ENCODE measurements around the gene KCNIP1. TPM values are rescaled to one million over a fixed set of nuclear protein-coding genes. Genes with fewer than 3 reads are reported as not detected.

The KCNIP1 gene
- total and polyA plus RNA-seq, 10 donors, result 0.08 to 20.0 (median 9.4) TPM

DNA sequence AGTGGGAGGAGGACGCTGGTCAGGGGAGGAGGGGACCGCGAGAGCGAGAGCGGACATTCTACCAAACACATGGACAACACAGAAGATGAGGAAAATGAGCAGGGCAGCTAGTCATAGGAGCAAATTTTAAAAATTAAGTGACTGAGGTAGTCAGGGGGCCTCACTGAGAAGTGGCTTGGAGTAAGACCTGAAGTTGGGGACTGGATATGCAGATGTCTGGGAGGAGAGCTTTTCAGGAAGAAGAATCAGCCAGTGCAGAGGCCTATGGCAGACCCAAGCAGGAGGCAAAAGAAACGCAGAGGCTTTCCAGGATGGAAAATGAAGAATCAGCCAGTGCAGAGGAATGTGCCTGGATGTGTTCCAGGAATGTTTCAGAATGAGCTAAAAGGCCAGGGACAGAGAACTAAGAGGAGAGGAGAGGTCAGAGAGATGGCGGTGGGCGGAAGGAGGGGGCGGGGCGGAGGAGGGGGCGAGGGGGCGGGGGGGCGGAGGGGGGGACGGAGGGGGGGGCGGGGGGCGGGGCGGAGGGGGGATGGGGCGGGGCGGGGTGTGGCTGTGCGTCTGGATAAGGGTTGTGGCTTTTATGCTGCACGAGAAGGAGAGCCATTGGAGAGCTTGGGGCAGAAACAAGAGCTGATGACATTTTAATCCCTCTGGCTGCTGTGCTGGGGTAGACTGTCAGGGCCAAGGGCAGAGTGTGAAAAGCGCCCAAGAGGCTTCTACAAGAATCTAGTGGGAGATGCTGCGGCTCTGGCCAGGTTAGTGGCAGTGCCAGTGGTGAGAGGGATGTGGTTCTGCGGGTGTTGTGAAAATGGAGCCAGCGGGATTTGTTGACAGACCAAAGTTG is 129.6 kb downstream of the KCNIP1 start:
- Histone ChIP-seq H3K27me3 (replicated peaks in 1 of 7) (peaks cover 0 to 21% (median 0%) of the 10 kb centered on the region in 7 donors), H3K4me3 (peak overlapping the region in 2 of 8 donors; percentile 22 to 51), H3K36me3 (no peaks in the 10 kb centered on the region), H3K27ac (peak overlapping the region; percentile 27 to 80 (median 74)), H3K4me1 (peaks cover 5 to 40% (median 25%) of the 10 kb centered on the region in 6 donors), H3K9me3 (no peaks in the 10 kb centered on the region)
- peak in 1 of 3 donors; percentile 46 for TF ChIP-seq POLR2AphosphoS5 (IDR thresholded peaks at IDR 0.05)
- TF ChIP-seq, protein P1, sequence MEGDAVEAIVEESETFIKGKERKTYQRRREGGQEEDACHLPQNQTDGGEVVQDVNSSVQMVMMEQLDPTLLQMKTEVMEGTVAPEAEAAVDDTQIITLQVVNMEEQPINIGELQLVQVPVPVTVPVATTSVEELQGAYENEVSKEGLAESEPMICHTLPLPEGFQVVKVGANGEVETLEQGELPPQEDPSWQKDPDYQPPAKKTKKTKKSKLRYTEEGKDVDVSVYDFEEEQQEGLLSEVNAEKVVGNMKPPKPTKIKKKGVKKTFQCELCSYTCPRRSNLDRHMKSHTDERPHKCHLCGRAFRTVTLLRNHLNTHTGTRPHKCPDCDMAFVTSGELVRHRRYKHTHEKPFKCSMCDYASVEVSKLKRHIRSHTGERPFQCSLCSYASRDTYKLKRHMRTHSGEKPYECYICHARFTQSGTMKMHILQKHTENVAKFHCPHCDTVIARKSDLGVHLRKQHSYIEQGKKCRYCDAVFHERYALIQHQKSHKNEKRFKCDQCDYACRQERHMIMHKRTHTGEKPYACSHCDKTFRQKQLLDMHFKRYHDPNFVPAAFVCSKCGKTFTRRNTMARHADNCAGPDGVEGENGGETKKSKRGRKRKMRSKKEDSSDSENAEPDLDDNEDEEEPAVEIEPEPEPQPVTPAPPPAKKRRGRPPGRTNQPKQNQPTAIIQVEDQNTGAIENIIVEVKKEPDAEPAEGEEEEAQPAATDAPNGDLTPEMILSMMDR (IDR thresholded peaks at IDR 0.05 in 8 of 11, conservative IDR thresholded peaks at IDR 0.05 in 3 of 11), result peak in 7 of 11 experiments; percentile 1 to 94 (median 36)
- TF ChIP-seq POLR2A (IDR thresholded peaks at IDR 0.05), result no peak
- 4 to 6% (median 5%) methylated on average over 13 to 19 of the region's 25 CpGs for WGBS, 5 donors
- intact Hi-C loops (cut with DNase I; ENCODE audit: low total_unique reads), result loop anchor here (5.0 kb wide), 1 partner anchor 196 kb away; no protein-coding TSS in a partner anchor
- DNase-seq, result peak; percentile 50

DNA sequence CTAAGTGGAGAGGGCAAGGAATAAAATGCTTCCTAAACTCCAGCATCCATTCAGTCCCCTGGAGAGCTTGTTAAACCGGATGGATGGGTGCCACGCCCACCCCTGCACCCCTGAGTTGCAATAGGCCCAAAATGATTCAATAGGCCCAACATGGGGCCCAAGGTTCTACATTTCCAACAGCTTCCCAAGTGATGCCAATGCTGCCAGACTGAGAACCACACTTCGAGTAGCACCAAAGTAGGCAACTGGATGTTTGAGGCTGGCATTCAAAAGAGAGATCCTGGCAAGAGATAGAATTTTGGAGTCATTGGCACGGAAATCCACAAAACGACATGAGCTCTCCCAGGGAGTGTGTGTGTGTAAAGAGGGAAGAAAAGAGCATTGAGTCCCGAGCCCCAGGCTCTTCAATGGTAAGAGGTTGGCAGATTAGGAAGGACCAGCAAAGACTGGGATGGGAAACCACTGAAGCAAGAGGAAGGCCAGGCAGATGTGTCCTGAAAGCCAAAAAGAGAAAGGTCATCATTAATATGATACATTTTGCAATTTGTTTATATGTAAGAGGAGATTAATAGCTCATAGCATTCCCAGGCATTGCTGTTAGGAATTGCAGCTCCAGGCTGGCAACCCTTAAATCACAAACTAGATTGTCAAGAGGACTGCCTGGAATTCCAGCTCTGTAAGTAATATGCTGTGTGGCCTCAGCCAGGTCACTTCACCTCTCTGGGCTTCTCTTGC is 130.6 kb downstream of the KCNIP1 start:
- DNase-seq, result peak; percentile 15
- intact Hi-C loops (cut with DNase I; ENCODE audit: low total_unique reads), result loop anchor here (5.0 kb wide), 1 partner anchor 197 kb away; no protein-coding TSS in a partner anchor
- Histone ChIP-seq H3K36me3 (no peaks in the 10 kb centered on the region), H3K4me1 (peaks cover 5 to 45% (median 28%) of the 10 kb centered on the region in 6 donors), H3K9me3 (no peaks in the 10 kb centered on the region), H3K4me3 (no peak overlapping the region), H3K27me3 (replicated peaks in 1 of 7) (peaks cover 0 to 27% (median 0%) of the 10 kb centered on the region in 7 donors), H3K27ac (peak overlapping the region in 4 of 8 donors; percentile 14 to 54 (median 53))
- 67 to 82% (median 81%) methylated on average over 6 of the region's 6 CpGs for WGBS, 5 donors
- TF ChIP-seq, protein P1 (IDR thresholded peaks at IDR 0.05 in 8 of 11, conservative IDR thresholded peaks at IDR 0.05 in 3 of 11), result peak in 1 of 11 experiments; percentile 12
- TF ChIP-seq POLR2A (IDR thresholded peaks at IDR 0.05) (no peak), POLR2AphosphoS5 (IDR thresholded peaks at IDR 0.05) (no peak)

DNA sequence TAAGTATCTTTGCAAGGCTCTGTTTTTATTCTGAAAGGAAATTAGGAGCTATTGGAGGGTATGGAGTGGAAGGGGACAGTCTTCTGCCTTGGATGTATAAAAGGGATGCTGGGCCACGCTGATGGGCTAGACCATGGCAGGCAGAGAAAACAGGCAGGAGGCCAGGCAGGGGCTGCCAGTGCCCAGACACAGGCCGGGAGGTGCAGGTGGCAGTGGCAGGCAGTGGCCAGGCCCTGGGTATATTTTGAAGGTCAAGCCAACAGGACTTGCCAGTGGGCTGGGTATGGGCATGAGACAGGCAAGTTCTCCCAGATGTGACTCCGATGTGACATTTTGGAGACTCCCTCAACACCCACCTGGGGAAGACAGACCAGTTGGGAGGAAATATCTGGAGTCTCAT is 131.9 kb downstream of the KCNIP1 start:
- Histone ChIP-seq H3K27me3 (replicated peaks in 1 of 7) (peaks cover 0 to 27% (median 0%) of the 10 kb centered on the region in 7 donors), H3K36me3 (no peaks in the 10 kb centered on the region), H3K27ac (no peak overlapping the region), H3K4me1 (peaks cover 5 to 44% (median 28%) of the 10 kb centered on the region in 6 donors), H3K9me3 (no peaks in the 10 kb centered on the region), H3K4me3 (no peak overlapping the region)
- intact Hi-C loops (cut with DNase I; ENCODE audit: low total_unique reads), result no loop called here
- peak; percentile 42 for DNase-seq
- WGBS, 5 donors, result 77 to 91% (median 84%) methylated on average over 3 of the region's 3 CpGs
- TF ChIP-seq, protein P1 (IDR thresholded peaks at IDR 0.05 in 8 of 11, conservative IDR thresholded peaks at IDR 0.05 in 3 of 11), result no peak
- TF ChIP-seq POLR2A (IDR thresholded peaks at IDR 0.05) (no peak), POLR2AphosphoS5 (IDR thresholded peaks at IDR 0.05) (no peak)
